Glutamatergic neuron (in vitro differentiated cells): ENCODE data around the gene MYB. TPM values are rescaled to one million over a fixed set of nuclear protein-coding genes. Genes with fewer than 3 reads are reported as not detected.

Source experiments
- DNase-seq: peaks from one replicate; pipeline ENCODE4 v3.0.0; 2022
- H3K27ac Mint-ChIP-seq: one replicate; pipeline ENCODE4 v1.8.0; 2020; ENCODE audit warnings: mild to moderate bottlenecking, mixed read lengths, inconsistent platforms; ENCODE audit not compliant: unreplicated experiment
- H3K27me3 Mint-ChIP-seq: one replicate; pipeline ENCODE4 v1.8.0; 2020; ENCODE audit warnings: mild to moderate bottlenecking, moderate library complexity, mixed read lengths, inconsistent platforms; ENCODE audit not compliant: unreplicated experiment
- H3K36me3 Mint-ChIP-seq: one replicate; pipeline ENCODE4 v1.8.0; 2020; ENCODE audit warnings: mild to moderate bottlenecking, mixed read lengths, inconsistent platforms; ENCODE audit not compliant: unreplicated experiment
- H3K4me1 Mint-ChIP-seq: one replicate; pipeline ENCODE4 v1.8.0; 2020; ENCODE audit warnings: mild to moderate bottlenecking, low read depth, mixed read lengths, inconsistent platforms; ENCODE audit not compliant: unreplicated experiment
- H3K4me3 Mint-ChIP-seq: one replicate; pipeline ENCODE4 v1.8.0; 2020; ENCODE audit warnings: mild to moderate bottlenecking, mixed read lengths, inconsistent platforms; ENCODE audit not compliant: unreplicated experiment
- H3K9me3 Mint-ChIP-seq: one replicate; pipeline ENCODE4 v1.8.0; 2020; ENCODE audit warnings: mild to moderate bottlenecking, moderate library complexity, mixed read lengths, inconsistent platforms; ENCODE audit not compliant: unreplicated experiment
- CTCF ChIP-seq: fragments of 200-600 bp; sonication (generic); IDR thresholded peaks from one replicate; pipeline ENCODE4 v1.5.0; 2021; ENCODE audit not compliant: partially characterized antibody, unreplicated experiment
- total RNA-seq: library from RNA; stranded (reverse); fragmentation: NEBNext Ultra II Directional; extraction: Animal tissue kit (Norgen Biotek cat#: 25700); gene quantifications from one replicate; pipeline ENCODE4 v1.2.1, GENCODE V29; 2021; ENCODE audit not compliant: unreplicated experiment

The MYB gene
- total RNA-seq, 1 donor from 2014 or later, result 0.56 TPM

GRCh38 chr6:135254471-135254870 is 73.4 kb downstream of the MYB start:
- no peak overlapping the region for H3K27ac Mint-ChIP-seq
- no peak for DNase-seq
- H3K4me3 Mint-ChIP-seq, result no peak overlapping the region
- peaks cover 4% of the 10 kb centered on the region for H3K36me3 Mint-ChIP-seq
- peaks cover 3% of the 10 kb centered on the region for H3K9me3 Mint-ChIP-seq
- peaks cover 6% of the 10 kb centered on the region for H3K4me1 Mint-ChIP-seq
- no peaks in the 10 kb centered on the region for H3K27me3 Mint-ChIP-seq
- no peak for TF ChIP-seq CTCF

- H3K27ac Mint-ChIP-seq, result no peak overlapping the region
- no peak overlapping the region for H3K4me3 Mint-ChIP-seq
- H3K4me1 Mint-ChIP-seq, result no peaks in the 10 kb centered on the region
- TF ChIP-seq CTCF, result no peak
- peaks cover 4% of the 10 kb centered on the region for H3K36me3 Mint-ChIP-seq
- DNase-seq, result no peak
- H3K27me3 Mint-ChIP-seq, result no peaks in the 10 kb centered on the region
- no peaks in the 10 kb centered on the region for H3K9me3 Mint-ChIP-seq
These were observed 75.8 kb downstream of the MYB start for GRCh38 chr6:135256866-135257265.

- H3K4me1 Mint-ChIP-seq, result no peaks in the 10 kb centered on the region
- no peaks in the 10 kb centered on the region for H3K9me3 Mint-ChIP-seq
- no peak overlapping the region for H3K27ac Mint-ChIP-seq
- no peaks in the 10 kb centered on the region for H3K27me3 Mint-ChIP-seq
- H3K36me3 Mint-ChIP-seq, result peaks cover 4% of the 10 kb centered on the region
- no peak for TF ChIP-seq CTCF
- H3K4me3 Mint-ChIP-seq, result no peak overlapping the region
- no peak for DNase-seq
These were observed 76.7 kb downstream of the MYB start for GRCh38 chr6:135257631-135258405.

- TF ChIP-seq CTCF, result no peak
- Mint-ChIP-seq H3K4me1 (no peaks in the 10 kb centered on the region), H3K27ac (no peak overlapping the region), H3K27me3 (no peaks in the 10 kb centered on the region), H3K9me3 (no peaks in the 10 kb centered on the region), H3K36me3 (peaks cover 4% of the 10 kb centered on the region), H3K4me3 (no peak overlapping the region)
- no peak for DNase-seq
These were observed 77.9 kb downstream of the MYB start for GRCh38 chr6:135258970-135259369.

- no peak overlapping the region for H3K27ac Mint-ChIP-seq
- H3K36me3 Mint-ChIP-seq, result peaks cover 4% of the 10 kb centered on the region
- TF ChIP-seq CTCF, result no peak
- no peaks in the 10 kb centered on the region for H3K4me1 Mint-ChIP-seq
- DNase-seq, result no peak
- H3K27me3 Mint-ChIP-seq, result no peaks in the 10 kb centered on the region
- no peaks in the 10 kb centered on the region for H3K9me3 Mint-ChIP-seq
- H3K4me3 Mint-ChIP-seq, result no peak overlapping the region
These were observed 79.5 kb downstream of the MYB start for GRCh38 chr6:135260612-135261011.
